HG03469 (cell line): ENCODE measurements around the gene UQCRC2.
A peak's percentile ranks its signal among the peaks of the same experiment; 100 is the strongest.
"Not testable (repeated sequence)": the region's sequence is repeated elsewhere in the genome, so short reads cannot be mapped to it uniquely, and the experiment has no call there.

Experiments used
- ATAC-seq: cut with Tn5 transposase; IDR thresholded peaks from one replicate; pipeline ENCODE4 v1.9.1; 2021; ENCODE audit warnings: mild to moderate bottlenecking, moderate library complexity, moderate number of reproducible peaks; ENCODE audit not compliant: unreplicated experiment

UQCRC2 gene

DNA sequence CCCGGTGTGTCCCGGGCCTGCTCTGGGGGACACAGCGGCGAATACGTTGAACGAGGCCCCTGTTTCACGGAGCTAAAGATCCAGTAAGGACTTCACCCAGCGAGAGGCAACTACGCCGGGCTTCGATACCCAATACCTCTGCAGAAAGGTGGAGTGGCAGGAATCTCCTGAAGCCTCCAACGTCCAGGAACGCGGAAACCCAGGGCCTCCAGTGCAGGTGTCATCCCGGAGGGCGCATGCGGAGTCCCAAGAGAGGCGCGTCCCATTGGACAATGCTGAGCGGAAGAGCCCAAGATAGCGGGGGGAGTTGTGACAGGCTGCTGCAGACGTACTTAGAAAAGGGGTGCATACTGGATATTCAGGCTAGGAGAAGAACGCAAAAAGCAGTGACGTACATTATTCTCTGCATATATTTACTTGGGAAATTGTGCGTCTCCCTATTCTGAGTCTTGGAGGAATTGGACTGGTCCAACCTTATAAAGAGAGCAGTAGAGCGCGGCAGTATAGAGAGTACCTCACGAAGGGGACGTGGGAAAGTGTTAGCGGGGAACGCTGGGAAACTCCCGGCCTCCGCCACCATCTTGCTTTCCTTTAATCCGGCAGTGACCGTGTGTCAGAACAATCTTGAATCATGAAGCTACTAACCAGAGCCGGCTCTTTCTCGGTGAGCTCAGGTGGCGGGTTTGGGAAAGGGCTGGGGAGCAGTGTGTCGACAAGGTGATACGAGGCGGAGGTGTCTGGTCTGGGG is at the start of gene UQCRC2:
Gene UQCRC2 (plus strand): TSS at position 569 of the 748 bp plus-strand sequence. CDS start 63 bp downstream, at position 632.
- ATAC-seq: peak; percentile 61

DNA sequence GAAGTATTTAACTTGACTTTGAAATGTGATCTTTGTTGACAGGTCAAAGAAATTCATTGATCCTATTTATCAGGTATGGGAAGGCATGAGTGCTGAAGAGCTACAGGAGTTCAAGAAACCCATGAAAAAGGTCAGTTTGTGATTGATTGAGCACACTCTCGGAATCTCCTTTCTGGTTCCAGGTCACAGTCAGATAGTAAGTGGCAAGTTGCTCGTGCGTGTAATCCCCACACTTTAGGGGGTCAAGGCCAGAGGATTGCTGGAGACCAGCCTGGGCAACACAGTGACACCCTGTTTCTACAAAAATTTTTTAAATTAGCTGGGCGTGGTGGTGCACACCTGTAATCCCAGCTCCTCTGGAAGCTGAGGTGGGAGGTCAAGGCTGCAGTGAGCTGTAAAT is 20.5 kb upstream of the UQCRC2 start:
- not testable (repeated sequence) for ATAC-seq

DNA sequence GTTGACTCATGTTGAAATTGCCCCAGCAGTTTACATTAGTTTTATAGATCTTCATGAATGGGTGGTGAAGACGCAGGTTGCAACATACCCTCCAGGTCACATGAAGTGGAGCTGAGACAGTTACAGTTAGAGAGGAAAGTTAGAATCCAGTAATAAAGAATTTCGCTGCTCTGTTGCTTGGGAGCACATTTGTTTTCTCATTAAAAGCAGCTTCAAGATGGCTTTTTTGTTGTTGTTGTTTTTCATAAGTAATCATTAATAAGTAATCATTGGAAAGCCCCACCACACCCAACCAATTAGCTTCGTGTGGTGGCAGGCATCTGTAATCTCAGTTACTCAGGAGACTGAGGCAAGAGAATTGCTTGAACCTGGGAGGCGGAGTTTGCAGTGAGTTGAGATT is 19.8 kb upstream of the UQCRC2 start:
- ATAC-seq: not testable (repeated sequence)

DNA sequence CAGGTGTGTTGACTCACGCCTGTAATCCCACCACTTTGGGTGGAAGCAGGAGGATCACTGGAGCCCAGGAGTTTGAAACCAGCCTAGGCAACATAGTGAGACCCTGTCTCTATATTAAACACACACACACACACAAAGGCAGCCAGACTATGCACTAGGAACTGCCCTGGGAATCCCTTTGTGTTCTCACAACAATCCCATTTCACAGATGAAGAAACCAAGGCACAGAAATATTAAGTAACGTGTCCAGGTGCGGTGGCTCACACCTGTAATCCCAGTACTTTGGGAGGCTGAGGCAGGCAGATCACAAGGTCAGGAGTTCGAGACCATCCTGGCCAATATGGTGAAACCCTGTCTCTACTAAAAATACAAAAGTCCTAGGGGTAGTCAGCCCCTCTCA is 19.4 kb upstream of the UQCRC2 start:
- ATAC-seq: not testable (repeated sequence)

DNA sequence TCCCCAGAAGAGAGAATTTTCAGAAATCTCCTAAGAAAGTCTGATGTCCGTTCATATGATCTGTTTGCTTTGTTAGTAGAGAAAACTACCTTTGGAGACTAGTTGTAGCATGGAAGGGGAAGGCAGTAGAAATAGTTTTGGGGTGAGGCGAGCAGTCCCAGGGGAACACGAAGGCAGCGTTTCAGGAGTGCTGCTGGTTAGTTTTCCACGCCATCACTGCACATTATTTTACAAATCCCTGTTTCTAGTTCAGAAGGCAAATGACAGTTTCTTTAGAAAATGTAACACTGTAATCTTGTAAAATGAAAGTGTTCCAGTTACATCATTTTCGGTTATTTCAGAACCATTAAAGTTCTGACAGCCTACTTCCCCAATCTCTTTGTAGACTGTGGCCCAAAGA is 16.9 kb upstream of the UQCRC2 start:
- ATAC-seq: not testable (repeated sequence)

DNA sequence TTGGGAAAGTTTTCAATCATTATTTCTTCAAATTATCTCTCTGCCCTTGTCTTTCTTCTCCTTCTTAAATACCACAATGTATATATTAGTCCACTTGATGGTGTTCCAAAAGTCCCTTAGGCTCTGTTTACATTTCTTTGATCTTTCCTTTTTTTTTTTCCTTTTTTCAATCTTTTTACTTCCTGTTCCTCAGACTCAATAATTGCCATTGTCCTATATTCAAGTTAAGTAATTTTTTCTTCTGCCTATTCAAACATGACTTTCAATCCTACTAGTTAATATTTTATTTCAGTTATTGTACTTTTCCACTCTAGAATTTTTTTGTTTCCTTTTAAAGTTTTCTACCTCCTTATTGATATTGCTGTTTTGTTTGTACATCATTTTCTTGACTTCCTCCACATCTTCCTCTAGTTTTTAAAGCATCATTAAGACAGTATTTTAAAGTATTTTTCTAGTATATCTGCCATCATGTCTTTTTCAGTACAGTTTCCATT is 15.8 kb upstream of the UQCRC2 start:
- no peak for ATAC-seq

DNA sequence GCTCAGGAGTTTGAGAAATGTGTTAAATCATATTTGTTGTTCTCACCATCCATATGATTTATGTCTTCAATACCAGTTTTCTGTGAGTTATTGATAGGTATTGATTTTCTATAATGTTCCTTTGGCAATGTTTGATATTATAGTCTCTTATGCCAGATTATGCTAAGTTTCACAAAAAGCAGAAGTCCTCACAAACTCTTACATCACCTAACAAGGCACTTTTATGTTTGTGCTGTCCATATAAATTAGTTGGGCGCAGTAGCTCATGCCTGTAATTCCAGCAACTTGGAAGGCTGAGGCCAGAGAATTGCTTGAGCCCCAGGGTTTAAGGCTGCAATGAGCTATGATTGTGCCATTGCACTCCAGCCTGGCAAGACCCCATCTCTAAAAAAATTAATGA is 12.6 kb upstream of the UQCRC2 start:
- no peak for ATAC-seq

DNA sequence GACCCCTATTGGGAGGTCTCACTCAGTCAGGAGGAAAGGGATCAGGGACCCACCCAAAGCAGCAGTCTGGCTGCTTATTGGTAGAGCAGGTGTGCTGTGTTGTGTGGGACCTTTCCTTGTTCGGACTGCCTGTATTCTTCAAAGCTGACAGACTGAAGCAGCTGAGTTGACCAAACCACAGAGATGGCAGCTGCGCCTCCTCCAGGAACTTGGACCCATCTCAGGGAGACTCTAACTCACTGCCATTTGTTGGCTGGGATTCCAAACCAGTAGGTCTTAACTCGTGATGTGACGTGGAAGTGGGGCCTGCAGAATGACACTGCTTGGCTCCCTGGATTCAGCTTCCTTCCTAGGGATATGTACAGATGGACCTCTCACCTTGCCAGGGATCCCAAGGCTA is 9.6 kb upstream of the UQCRC2 start:
- no peak for ATAC-seq

DNA sequence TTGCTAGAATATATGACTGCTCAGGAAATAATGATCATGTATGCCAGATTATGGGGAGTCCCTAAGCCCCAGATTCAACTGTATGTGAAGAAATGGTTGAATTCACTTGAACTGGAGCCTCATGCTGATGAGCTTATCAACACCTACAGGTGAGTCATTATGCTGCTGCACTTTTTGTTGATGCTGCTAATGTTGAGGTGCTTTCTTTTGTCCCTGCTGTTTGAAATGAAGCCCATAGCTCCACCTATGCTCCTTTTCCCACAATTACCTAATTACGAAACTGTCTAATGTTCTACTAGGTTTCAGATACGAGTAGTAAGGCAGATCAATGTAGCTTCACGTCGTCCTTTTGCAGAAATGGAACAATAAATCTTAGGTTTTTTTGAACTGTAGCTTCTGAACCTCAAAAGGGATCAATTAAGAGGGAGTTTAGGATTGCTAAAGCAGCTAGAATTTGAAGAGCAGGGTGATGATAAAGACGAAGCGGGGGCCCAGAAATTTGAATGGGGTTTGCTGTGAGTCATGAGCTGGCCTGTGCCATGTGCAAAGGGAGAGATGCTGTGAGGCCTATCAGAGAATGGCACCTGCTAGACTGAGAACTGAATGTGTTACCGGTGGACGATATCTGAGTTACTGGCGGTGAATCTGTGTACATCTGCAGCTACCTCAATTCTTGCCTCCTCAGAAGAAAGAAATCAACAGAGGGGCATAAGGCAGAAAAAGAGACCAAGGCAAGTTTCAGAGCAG is 6.1 kb upstream of the UQCRC2 start:
- ATAC-seq: no peak

DNA sequence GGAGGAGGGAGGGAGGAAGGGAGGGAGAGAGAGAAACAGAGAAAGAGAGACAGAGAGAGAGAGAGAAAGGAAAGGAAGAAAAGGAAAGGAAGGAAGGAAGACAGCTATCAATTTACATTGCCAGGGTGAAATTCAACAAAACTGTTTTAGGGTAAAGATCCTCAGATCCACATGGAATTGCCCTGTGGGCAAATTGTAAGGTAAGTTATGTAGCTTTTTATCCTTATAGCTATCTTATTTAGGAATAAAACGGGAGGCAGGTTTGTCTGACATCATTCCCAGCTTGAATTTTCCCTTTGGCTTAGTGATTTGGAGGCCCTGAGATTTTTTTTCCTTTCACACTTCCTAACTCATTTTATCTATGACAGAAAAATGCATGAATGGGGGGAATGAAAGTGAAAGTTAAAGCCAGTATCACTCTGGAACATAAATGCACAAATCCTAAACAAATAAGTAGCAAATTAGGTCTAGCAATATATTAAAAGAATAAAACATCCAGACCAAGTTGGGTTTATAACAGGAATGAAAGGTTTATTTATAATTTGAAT is 3.4 kb upstream of the UQCRC2 start:
- no peak for ATAC-seq

DNA sequence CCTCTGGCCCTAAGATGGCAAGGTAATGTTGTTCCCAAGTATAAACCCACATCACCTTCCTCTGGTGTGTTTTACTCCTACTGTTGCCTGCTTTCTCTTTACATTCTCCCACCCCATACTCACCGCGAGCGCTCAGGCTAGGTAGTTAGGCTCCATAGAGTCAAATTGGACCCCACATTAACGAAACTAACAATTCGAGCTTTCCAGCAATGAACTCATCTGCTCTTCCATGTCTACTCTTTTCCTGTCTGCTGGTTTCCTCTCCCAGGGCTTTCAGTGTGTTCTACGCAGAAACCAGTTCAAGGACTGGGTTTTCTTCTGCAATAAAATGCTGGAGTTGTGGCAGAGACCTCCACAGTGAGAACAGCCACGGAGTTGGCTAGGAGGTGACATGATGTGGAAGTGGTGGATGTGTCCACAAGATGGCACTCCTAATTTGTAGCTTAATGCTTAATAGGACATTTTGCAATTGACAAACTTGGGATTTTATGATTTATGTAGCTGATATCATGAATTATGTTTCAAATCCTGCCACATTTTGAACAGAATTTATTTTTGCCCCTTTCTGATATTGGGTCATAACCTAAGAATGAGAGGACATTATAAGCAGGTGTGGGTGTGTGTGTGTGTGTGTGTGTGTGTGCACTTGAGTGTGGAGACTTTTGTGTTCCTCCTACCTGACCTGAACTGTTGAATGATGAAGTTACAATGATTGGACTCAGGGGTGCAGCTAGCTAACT is 2.2 kb upstream of the UQCRC2 start:
- no peak for ATAC-seq

DNA sequence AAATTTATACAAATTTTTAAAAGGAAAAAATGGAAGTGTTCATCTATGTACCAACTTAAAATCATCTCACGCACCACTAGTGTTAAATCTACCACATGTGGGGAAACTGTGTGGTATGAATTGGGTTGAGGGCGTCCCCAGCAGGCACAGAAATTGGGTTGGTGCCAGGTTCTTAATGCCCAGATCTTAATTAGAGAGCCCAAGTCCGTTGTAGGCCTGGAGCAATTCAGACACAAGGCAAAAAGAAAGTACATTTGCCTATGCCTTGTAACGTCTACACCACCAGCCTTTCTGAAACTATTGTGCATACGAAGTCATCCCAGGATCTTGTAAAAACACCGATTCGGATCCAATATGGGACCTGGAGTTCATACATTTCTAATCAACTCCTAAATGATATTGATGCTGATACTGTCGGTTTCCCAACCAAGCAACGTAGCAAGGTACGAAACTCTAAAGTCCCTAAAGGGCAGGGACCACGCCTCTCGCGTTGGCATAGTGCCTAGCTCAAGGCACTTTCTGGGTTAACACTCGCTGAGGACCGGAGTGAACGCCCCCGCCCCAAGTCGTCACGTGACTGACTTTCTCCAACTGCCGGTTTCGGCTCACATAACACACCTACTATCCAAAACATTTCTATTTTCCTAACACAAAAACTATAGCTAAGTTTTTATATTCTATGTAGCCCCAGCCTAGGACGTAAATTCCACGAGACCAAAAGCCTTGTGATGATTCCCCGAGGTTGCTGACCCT is 945 bp upstream of the UQCRC2 start:
- peak; percentile 6 for ATAC-seq

DNA sequence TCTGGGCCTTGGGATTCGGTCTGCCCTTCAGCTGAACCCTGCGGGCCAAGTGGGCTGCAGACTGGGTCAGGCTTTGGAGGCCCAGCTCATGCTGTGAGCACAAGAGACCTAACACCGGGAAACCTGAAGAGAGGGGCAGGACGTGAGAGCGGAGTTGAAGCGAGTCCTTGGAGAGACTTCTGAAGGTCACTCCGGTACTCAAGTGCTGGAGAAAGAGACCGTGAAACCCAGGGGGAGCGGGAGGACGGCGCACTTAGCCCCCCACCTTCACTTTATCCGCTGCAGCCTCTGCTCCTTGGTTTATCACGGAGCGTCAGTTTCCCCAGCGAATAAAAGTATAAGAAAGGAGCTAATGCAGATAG is 361 bp downstream of the UQCRC2 start:
- peak; percentile 3 for ATAC-seq

DNA sequence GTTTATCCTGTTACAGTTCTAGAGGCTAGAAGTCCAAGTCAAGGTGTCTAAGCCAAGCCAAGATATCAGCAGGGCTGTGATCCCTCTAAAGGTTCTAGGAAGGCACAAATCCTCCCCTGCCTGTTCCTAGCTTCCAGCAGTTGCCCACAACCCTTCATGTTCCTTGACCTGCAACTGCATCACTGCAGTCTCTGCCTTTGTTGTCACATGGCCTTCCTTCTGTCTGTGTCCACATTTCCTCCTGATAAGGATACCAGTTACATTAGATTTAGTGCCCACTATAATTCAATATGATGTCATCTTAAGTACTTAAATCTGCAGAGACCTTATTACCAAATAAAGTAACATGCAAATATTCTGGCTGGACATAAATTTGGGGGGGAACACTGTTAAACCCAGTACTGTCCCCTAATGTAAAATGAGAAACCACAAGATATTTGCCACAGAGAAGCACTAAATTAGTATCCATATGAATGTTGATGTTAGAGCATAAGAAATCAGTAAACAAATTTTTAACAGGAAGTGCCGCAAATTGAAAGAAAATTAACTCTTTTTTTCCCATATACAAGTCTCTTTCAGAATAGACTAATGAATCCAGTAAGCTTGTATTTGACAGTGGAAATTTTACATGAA is 4.7 kb downstream of the UQCRC2 start:
- no peak for ATAC-seq

DNA sequence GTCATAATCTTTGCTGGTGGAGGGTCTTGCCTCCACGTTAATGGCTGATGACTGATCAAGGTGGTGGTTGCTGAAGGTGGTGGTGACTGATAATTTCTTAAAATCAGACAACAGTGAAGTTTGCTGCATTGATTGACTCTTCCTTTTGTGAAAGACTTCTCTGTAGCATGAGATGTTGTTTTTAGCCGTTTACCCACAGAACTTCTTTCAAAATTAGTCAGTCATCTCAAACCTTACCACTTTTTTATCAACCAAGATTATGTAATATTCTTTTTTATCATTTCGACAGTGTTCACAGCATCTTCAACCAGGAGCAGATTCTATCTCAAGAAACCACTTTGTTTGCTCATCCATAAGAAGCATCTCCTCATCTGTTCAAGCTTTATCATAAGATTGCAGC is 5.9 kb downstream of the UQCRC2 start:
- ATAC-seq: no peak

DNA sequence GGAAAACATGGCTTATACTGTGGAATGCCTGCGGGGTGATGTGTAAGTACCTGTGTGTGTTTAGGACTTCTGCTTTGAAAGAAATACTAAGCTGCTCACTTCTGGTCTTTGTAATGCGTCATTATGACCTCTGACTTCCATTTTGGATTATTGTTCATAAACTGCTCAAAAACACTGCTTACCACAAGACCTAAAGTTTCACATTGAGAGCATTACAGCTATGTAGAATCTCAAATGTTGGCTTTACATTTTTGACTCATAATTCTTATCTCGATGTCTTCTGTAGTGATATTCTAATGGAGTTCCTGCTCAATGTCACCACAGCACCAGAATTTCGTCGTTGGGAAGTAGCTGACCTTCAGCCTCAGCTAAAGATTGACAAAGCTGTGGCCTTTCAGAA is 9.3 kb downstream of the UQCRC2 start:
- ATAC-seq: no peak

DNA sequence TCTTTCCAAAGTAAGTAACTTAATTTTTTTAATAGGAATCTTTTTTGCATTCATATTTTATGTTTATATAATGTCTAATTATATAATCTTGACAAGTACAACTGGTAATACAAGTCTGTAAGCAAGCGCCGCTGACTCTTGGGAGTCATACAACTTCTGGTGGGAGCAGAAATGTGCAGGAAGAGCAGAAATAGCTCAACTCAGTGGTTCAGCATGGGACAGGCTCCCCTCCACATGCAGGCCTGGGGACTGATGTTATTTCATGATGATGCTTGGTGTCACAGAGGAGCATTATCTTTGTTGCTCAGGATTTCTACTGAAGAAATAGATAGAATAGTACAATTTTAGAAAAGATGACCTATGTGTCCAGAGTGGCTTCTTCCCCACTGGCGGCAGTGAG is 10.7 kb downstream of the UQCRC2 start:
- ATAC-seq: no peak

DNA sequence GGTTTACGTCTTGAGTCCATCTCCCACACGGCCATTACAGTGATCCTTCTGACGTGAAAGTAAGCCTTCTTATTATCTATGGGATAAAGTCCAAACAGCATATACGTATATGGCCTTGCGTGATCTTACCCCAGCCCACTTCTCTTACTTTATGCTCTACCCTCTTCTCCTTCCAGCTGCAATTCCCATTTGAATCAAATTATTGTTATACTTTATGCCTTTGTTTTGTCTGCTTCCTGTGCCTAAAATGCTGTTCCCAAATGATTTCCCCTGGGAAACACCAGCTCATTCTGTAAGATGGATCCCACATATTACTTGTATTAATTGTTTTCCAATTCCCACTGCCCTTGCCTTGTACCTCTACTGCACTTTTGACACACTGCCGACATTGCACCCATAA is 11.2 kb downstream of the UQCRC2 start:
- no peak for ATAC-seq

DNA sequence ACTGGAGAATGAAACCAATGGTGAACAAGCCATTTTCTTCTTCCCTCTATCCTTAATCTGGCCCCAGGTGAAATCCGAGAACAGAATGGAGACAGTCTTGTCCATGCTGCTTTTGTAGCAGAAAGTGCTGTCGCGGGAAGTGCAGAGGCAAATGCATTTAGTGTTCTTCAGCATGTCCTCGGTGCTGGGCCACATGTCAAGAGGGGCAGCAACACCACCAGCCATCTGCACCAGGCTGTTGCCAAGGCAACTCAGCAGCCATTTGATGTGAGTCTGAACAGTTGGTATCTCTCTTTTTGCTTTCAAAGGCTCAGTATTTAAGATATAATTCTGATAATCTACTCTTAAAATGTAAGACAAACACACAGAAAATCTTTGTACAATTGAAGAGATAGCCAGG is 18.7 kb downstream of the UQCRC2 start:
- ATAC-seq: no peak

DNA sequence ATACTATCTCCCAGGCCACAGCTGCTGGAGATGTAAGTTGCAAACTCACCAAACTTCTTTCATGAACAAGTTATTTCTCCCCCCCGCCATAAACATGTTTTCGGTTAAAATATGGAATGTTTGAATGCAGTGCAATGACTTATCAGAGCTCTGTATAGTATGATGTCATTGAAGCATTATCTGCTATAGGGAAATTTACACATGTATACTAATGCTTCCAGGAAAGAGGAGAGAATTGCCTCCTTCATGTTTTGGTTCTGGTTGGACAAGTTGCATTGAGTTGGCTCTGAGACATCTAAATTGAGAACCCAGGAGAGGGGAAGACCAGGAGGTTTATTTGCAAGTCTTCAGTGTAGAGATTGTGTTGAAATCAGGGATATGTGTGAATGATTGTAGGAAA is 20.8 kb downstream of the UQCRC2 start:
- no peak for ATAC-seq
